GM21619 (cell line): ENCODE data around the gene NT5C2.

Experiments used
- ATAC-seq: cut with Tn5 transposase; IDR thresholded peaks from one replicate; pipeline ENCODE4 v1.9.1; 2021; ENCODE audit not compliant: unreplicated experiment

NT5C2 gene

GRCh38 chr10:103125323-103126267 lies 67.5 kb downstream of the NT5C2 start:
- peak; percentile 84 for ATAC-seq

DNA sequence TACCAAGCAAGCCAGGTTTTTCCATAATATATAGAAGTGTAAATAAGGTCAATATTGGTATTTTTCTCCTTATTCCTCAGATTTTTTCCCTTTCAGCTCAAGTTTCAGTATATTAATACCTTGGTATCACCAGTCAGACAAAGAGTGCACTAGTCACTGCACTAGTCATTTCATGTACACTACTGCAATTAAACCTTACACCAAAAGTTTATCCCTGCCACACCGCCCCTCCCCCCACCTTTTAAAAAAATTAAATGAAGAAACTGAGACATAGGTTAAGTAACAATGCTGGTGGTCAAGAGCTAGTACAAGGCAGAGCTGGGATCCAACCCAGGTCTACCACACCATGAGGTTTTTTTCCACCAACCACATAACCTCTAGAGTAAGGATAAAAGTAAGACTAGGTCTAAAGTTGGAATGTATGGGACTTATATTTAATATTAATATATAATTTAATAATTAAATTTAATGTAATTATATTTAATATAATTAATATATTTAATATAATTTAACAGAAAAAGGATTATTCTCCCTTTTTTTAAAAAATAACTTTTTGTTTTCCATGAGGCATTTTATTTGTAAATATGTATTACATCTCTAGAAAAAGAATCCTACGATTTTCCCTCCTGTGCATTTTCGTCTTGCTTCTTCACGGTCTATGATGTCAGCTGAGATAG lies 68.5 kb downstream of the NT5C2 start:
- no peak for ATAC-seq

DNA sequence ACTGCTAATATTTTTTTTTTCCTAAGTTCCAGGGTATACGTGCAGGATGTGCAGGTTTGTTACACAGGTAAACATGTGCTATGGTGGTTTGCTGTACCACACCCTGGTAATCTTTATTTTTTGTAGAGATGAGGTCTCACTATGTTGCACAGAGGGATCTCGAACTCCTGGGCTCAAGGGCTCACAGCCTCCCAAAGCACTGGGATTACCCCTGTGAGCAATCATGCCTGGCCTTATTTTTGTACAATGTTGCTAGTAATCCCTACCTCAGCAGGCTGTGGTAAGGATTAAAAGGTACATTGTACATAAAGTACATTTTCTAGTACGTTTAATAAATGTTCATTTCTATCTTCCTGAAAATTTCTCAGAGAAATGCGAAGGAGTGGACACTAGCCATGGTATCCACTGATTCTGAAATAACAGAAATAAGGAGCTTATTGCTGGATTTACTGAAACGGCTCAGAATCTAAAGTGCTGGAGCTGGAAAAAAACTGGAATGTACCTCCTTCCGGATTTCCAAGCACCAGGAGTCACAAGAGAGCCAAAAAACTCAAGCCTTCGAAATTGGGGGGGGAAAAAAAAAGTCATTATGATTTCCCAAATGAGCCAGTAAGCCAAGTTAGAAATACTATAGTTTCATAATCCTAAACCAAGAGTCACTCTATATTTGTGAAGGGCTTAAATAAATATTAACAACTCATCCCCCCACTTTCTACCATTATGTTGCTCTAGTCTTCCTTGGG lies 69.6 kb downstream of the NT5C2 start:
- no peak for ATAC-seq

DNA sequence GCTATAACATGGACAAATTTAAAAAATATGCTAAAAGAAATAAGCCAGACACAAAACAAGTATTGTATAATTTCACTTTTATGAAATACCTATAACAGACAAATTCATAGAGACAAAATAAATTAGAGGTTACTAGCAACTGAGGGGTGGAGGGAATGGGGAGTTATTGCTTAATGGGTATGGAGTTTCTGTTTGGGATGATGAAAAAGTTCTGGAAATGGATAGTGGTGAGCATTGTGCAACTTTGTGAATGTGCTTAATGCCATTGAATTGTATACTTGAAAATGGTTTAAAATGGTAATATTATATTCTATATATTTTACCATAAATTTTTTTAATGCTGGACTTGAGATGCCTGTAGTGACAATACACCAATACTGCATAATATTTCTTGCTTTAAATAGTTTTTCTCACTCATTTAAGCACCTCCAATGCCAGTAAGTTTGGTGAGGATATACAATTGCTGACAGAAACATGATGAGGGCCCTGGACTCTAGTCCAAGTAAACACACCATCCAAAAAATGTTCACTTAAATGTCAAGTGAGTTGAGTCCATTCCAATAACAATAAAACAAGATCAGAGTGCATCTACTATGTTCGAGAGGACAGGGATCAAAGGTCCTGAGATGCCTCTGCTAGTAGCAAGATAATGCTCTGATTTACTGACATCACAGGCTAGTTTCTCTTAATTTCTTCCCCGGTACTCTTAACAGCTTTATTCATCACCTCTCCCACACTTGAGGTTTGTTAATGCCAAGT lies 71.9 kb downstream of the NT5C2 start:
- no peak for ATAC-seq

DNA sequence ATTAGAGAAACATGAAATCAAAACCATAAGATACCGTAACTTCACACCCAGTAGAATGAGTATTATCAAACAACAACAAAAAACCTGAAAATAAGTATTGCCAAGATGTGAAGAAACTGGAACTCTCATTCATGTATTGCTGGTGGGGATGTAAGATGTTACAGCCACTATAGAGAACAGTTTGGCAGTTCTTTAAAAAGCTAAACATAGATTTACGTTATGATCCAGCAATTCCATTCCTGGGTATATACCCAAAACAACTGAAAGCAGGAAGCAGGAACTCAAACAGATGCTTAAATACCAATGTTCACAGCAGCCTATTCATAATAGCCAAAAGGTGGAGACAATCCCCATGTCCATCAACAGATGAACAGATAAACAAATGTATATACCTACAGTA lies 72.5 kb downstream of the NT5C2 start:
- no peak for ATAC-seq

- no peak for ATAC-seq
These were observed 75.8 kb downstream of the NT5C2 start for GRCh38 chr10:103117247-103117646.

DNA sequence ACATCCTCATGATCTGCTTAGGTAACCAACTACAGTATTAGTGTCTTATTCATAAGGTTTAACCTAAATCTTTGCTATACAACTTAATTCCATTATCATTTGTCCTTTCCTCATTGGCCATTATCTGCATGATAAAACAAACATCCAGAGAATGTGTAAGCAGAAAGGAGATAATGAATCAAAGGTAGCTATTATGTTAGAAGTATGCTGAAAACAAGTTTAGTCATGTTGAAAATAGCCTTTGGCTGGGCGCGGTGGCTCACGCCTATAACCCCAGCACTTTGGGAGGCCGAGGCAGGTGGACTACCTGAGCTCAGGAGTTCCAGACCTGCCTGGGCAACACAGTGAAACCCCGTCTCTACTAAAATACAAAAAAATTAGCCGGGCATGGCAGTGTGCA lies 78.2 kb downstream of the NT5C2 start:
- no peak for ATAC-seq

- ATAC-seq, result peak; percentile 65
These were observed 80.9 kb downstream of the NT5C2 start for GRCh38 chr10:103111918-103112877.

GRCh38 chr10:103111031-103111917 lies 81.8 kb downstream of the NT5C2 start:
- peak; percentile 62 for ATAC-seq

DNA sequence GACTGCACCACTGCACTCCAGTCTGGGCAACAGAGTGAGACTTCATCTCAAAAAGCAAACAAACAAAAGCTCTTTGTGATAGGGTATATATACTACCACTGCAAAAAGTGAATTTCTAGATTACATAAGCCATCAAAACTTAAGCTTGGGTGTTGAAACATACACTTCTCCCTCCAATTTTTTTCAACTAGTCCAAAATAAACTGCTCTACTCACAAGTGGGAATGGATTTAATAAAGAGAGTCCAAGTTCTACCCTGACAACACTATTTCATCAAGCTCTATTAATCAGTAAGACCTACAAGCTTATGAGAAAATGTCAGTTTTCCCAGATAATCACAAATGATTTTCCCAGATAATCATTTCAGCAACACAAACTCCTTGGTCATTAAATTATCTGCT lies 82.7 kb downstream of the NT5C2 start:
- no peak for ATAC-seq

DNA sequence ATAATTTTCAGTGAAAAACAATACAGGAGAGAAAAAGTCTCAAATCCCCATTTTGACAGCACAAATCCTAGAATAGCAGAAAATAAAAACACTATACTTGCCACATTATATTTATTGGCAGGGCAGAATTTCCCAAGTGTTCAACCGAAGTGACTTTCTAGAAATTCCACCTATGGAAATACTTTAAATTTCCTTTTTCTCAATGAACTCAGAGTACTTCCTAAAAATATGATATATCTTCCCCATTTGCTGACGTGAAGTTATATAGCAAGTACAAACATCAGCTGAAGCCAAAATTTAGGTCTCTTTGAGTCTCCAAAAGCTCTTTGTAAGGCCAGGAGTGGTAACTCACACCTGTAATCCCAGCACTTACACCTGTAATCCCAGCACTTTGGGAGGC lies 83.3 kb downstream of the NT5C2 start:
- ATAC-seq, result no peak

GRCh38 chr10:103106539-103106938 lies 86.5 kb downstream of the NT5C2 start:
- no peak for ATAC-seq

DNA sequence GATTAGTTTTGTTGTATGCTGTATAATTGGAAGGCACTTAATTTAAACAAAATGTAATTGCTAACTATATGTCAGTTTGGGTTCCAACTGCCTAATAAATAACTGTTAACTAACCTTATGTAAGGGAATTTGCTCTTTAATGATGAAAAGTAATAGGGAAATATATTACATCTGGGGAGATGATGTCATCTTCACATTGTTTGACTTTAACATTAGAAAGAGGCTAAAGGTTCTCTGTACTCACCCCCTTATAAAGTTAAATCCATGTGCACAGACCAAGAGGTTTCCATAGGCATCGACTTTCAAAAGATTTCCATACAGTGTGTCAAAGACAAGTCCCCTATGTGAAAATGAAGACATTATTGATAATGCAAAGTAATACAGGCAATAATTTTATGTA lies 87.6 kb downstream of the NT5C2 start:
- ATAC-seq, result no peak

DNA sequence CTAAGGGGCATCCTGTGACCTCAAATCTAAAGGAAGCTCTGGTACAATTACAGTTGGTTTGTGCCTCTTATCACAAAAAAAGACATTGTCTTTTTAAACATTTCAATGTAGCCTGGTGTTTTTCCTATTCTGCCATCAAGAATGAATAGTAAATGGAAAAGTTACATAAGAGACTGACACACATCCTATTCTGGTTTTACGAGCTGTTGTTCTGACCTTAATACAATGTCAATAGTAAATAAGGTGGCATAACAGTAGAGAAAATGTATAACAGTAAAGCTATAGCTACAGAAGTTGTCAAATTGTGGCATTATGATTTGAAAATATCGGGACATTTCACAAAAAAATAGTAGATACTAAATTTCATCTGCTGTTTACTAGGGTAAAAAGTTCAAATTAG lies 88.4 kb downstream of the NT5C2 start:
- ATAC-seq, result no peak

DNA sequence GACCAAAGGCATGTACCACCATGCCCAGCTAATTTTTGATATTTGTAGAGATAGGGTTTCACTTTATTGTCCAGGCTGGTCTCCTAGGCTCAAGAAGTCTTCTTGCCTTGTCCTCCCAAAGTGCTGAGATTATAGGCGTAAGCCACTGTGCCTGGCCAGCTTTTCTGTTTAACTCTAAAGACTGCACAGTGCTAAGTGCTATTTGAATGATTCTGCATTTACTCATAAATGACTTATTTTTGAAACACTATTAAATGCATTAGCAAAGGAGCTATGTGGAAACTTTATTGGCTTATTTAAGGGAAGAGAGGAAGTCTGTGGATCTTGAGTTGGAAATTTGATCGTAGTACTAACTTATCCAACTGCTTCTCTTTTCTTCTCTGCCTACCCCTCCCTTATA lies 89.1 kb downstream of the NT5C2 start:
- ATAC-seq, result no peak

- ATAC-seq, result no peak
These were observed 90.9 kb downstream of the NT5C2 start for GRCh38 chr10:103102195-103102594.

- ATAC-seq, result no peak
These were observed 92.5 kb downstream of the NT5C2 start for GRCh38 chr10:103100620-103101019.

- ATAC-seq, result no peak
These were observed 94.8 kb downstream of the NT5C2 start for GRCh38 chr10:103098240-103098639.

DNA sequence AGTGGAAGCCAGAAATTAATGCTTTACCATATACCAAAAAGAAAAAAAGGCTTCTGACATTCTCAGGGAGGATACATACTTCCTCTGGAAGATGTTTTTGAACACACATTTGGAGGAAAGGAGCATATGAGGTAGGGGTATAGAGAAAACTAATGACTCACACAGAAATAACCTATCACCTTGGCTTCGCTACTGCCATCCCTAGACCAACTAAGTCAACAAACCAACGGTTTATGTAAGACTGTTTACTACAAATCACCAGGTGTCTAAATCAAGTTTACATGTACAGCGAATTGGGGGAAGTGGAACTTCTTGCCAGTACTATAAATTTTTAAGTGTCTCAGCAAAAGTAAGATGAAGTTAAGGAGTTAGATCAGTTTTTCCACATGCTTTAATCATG lies 96.9 kb downstream of the NT5C2 start:
- no peak for ATAC-seq
